HEK293 (cell line): Measurements from ENCODE around the gene RILPL1.
A peak's percentile ranks its signal among the peaks of the same experiment; 100 is the strongest.

Experiments used
- EGR2 ChIP-seq: fragments of 450-650 bp; formaldehyde crosslinking; IDR thresholded peaks from 2 replicates; pipeline ENCODE4 v1.5.1; 2016; ENCODE audit warnings: low read depth, missing biosample characterization, missing genetic modification characterization
- HOXA7 ChIP-seq: sonication (generic); formaldehyde crosslinking; IDR thresholded peaks from 2 replicates; pipeline ENCODE4 v1.8.1; 2022; ENCODE audit warnings: missing genetic modification reagents, borderline replicate concordance
- KLF10 ChIP-seq: fragments of 450-650 bp; IDR thresholded peaks from 2 replicates; pipeline ENCODE4 v1.5.1; 2018; ENCODE audit warnings: missing biosample characterization, mild to moderate bottlenecking, missing genetic modification characterization
- KLF7 ChIP-seq: fragments of 450-650 bp; formaldehyde crosslinking; IDR thresholded peaks from 2 replicates; pipeline ENCODE4 v1.5.1; 2016; ENCODE audit warnings: missing biosample characterization, missing genetic modification characterization, borderline replicate concordance
- OVOL3 ChIP-seq: fragments of 450-650 bp; formaldehyde crosslinking; IDR thresholded peaks from 2 replicates; pipeline ENCODE4 v1.5.1; 2016; ENCODE audit warnings: missing biosample characterization, missing genetic modification characterization
- PRDM1 ChIP-seq: fragments of 450-650 bp; formaldehyde crosslinking; IDR thresholded peaks from 2 replicates; pipeline ENCODE4; 2016; ENCODE audit warnings: missing biosample characterization, missing genetic modification characterization
- SETDB1 ChIP-seq: IDR thresholded peaks from one replicate; pipeline ENCODE4 v1.6.1; 2017; ENCODE audit warnings: mild to moderate bottlenecking, low read length, moderate library complexity, mixed read lengths; ENCODE audit not compliant: insufficient read length
- ZNF10 ChIP-seq: fragments of 450-650 bp; formaldehyde crosslinking; IDR thresholded peaks from 2 replicates; pipeline ENCODE4 v1.5.1; 2017; ENCODE audit warnings: missing biosample characterization, missing genetic modification characterization
- ZNF146 ChIP-seq: fragments of 450-650 bp; formaldehyde crosslinking; IDR thresholded peaks from 2 replicates; pipeline ENCODE4 v1.5.1; 2016; ENCODE audit warnings: missing biosample characterization, missing genetic modification characterization
- ZNF174 ChIP-seq: fragments of 450-650 bp; formaldehyde crosslinking; IDR thresholded peaks from 2 replicates; pipeline ENCODE4 v1.5.0; 2017; ENCODE audit warnings: missing biosample characterization, mild to moderate bottlenecking, missing genetic modification characterization
- ZNF221 ChIP-seq: fragments of 450-650 bp; formaldehyde crosslinking; IDR thresholded peaks from 2 replicates; pipeline ENCODE4 v1.5.1; 2017; ENCODE audit warnings: missing biosample characterization, missing genetic modification characterization, borderline replicate concordance
- ZNF366 ChIP-seq: fragments of 450-650 bp; formaldehyde crosslinking; conservative IDR thresholded peaks from 2 replicates; pipeline ENCODE4 v1.5.1; 2016; ENCODE audit warnings: missing biosample characterization, missing genetic modification characterization
- ZNF501 ChIP-seq: fragments of 450-650 bp; formaldehyde crosslinking; IDR thresholded peaks from 2 replicates; pipeline ENCODE4 v1.5.1; 2016; ENCODE audit warnings: missing biosample characterization, missing genetic modification characterization
- ZNF548 ChIP-seq: fragments of 450-650 bp; formaldehyde crosslinking; IDR thresholded peaks from 2 replicates; pipeline ENCODE4 v1.5.1; 2016; ENCODE audit warnings: missing biosample characterization, missing genetic modification characterization
- ZNF555 ChIP-seq: fragments of 450-650 bp; formaldehyde crosslinking; conservative IDR thresholded peaks from 2 replicates; pipeline ENCODE4 v1.5.1; 2017; ENCODE audit warnings: missing biosample characterization, mild to moderate bottlenecking, missing genetic modification characterization, inconsistent platforms
- ZNF677 ChIP-seq: fragments of 450-650 bp; IDR thresholded peaks from 2 replicates; pipeline ENCODE4 v1.5.0; 2018; ENCODE audit warnings: missing biosample characterization, mild to moderate bottlenecking, missing genetic modification characterization, moderate library complexity
- ZNF837 ChIP-seq: fragments of 450-650 bp; formaldehyde crosslinking; IDR thresholded peaks from 2 replicates; pipeline ENCODE4 v1.5.1; 2016; ENCODE audit warnings: missing biosample characterization, missing genetic modification characterization
- TF ChIP-seq, protein P1 (sequence below): fragments of 450-650 bp; formaldehyde crosslinking; IDR thresholded peaks from 2 replicates; pipeline ENCODE4 v1.5.1; 2016; ENCODE audit warnings: missing biosample characterization, missing genetic modification characterization
- TF ChIP-seq, protein P2 (sequence below): fragments of 450-650 bp; formaldehyde crosslinking; IDR thresholded peaks from 2 replicates; pipeline ENCODE4 v1.5.1; 2016; ENCODE audit warnings: missing biosample characterization, missing genetic modification characterization
- TF ChIP-seq, protein P3 (sequence below): fragments of 450-650 bp; formaldehyde crosslinking; IDR thresholded peaks from 2 replicates; pipeline ENCODE4 v1.5.1; 2017; ENCODE audit warnings: missing biosample characterization, missing genetic modification characterization
- TF ChIP-seq, protein P4 (sequence below): fragments of 450-650 bp; formaldehyde crosslinking; IDR thresholded peaks from 2 replicates; pipeline ENCODE4 v1.5.1; 2017; ENCODE audit warnings: missing biosample characterization, missing genetic modification characterization
- TF ChIP-seq, protein P5 (sequence below): sonication (generic); formaldehyde crosslinking; IDR thresholded peaks from 2 replicates; pipeline ENCODE4 v1.8.1; 2022; ENCODE audit warnings: mild to moderate bottlenecking, moderate library complexity, missing genetic modification reagents
- TF ChIP-seq, protein P6 (sequence below): fragments of 450-650 bp; formaldehyde crosslinking; IDR thresholded peaks from 2 replicates; pipeline ENCODE4 v1.5.1; 2016; ENCODE audit warnings: missing biosample characterization, missing genetic modification characterization
- TF ChIP-seq, protein P7 (sequence below): fragments of 450-650 bp; formaldehyde crosslinking; IDR thresholded peaks from 2 replicates; pipeline ENCODE4 v1.5.1; 2016; ENCODE audit warnings: missing biosample characterization, missing genetic modification characterization
- TF ChIP-seq, protein P8 (sequence below): fragments of 450-650 bp; formaldehyde crosslinking; IDR thresholded peaks from 2 replicates; pipeline ENCODE4 v1.5.1; 2016; ENCODE audit warnings: missing biosample characterization, missing genetic modification characterization

RILPL1 gene

DNA sequence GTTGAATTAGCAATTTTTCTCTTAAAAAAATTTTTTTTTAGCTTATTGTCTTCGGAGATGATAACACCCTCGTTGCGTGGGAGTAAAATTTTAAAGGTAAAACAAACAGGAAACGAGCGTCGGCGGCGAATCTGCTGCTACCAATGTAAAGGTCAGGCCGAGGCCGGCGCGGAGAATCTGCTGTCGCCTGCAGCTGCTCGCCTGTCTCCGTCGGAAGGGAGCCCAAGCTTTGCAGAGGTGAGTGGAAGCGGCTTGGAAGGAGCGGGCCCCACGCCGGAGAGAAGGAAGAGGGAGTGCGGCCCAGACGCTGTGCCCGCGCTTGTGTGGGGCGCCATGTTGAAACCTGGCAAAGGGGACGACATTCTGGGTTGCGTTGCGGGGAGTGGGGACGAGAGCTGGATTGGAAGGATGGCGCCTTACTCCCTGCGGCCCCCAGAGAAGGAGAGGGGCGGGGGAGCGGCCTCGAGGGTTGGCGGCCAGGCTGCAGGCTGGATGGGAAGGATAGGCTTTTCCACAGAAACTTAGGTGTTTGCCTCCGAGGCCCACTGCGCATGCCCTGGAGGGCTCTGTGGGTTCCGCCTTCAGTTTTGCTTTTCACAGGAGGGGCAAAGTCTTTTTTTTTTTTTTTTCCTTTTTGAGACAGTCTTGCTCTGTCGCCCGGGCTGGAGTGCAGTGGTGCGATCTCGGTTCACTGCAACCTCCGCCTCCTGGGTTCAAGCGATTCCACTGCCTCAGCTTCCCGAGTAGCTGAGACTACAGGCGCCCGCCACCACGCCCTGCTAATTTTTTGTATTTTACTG, 75.3 kb downstream of the RILPL1 start, which contains the start of gene SNRNP35 (continued):
- TF ChIP-seq, protein P1, sequence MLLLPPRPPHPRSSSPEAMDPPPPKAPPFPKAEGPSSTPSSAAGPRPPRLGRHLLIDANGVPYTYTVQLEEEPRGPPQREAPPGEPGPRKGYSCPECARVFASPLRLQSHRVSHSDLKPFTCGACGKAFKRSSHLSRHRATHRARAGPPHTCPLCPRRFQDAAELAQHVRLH (tag by site-specific recombination), result peak; percentile 85
- TF ChIP-seq, protein P2, sequence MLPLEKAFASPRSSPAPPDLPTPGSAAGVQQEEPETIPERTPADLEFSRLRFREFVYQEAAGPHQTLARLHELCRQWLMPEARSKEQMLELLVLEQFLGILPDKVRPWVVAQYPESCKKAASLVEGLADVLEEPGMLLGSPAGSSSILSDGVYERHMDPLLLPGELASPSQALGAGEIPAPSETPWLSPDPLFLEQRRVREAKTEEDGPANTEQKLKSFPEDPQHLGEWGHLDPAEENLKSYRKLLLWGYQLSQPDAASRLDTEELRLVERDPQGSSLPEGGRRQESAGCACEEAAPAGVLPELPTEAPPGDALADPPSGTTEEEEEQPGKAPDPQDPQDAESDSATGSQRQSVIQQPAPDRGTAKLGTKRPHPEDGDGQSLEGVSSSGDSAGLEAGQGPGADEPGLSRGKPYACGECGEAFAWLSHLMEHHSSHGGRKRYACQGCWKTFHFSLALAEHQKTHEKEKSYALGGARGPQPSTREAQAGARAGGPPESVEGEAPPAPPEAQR, result no peak
- peak; percentile 99 for TF ChIP-seq ZNF366 (tag by site-specific recombination)
- TF ChIP-seq, protein P3, sequence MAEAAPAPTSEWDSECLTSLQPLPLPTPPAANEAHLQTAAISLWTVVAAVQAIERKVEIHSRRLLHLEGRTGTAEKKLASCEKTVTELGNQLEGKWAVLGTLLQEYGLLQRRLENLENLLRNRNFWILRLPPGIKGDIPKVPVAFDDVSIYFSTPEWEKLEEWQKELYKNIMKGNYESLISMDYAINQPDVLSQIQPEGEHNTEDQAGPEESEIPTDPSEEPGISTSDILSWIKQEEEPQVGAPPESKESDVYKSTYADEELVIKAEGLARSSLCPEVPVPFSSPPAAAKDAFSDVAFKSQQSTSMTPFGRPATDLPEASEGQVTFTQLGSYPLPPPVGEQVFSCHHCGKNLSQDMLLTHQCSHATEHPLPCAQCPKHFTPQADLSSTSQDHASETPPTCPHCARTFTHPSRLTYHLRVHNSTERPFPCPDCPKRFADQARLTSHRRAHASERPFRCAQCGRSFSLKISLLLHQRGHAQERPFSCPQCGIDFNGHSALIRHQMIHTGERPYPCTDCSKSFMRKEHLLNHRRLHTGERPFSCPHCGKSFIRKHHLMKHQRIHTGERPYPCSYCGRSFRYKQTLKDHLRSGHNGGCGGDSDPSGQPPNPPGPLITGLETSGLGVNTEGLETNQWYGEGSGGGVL, result peak; percentile 68
- TF ChIP-seq ZNF501 (tag by site-specific recombination), result peak; percentile 97
- peak; percentile 50; the same call in 1 of the 2 replicates for TF ChIP-seq ZNF10 (tag by site-specific recombination)
- TF ChIP-seq OVOL3 (tag by site-specific recombination), result peak; percentile 87
- TF ChIP-seq, protein P4, sequence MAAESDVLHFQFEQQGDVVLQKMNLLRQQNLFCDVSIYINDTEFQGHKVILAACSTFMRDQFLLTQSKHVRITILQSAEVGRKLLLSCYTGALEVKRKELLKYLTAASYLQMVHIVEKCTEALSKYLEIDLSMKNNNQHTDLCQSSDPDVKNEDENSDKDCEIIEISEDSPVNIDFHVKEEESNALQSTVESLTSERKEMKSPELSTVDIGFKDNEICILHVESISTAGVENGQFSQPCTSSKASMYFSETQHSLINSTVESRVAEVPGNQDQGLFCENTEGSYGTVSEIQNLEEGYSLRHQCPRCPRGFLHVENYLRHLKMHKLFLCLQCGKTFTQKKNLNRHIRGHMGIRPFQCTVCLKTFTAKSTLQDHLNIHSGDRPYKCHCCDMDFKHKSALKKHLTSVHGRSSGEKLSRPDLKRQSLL (tag by site-specific recombination), result peak; percentile 53; the same call in 1 of the 2 replicates
- TF ChIP-seq ZNF837 (tag by site-specific recombination), result no peak
- TF ChIP-seq ZNF548 (tag by site-specific recombination), result no peak
- no peak for TF ChIP-seq PRDM1 (tag by site-specific recombination)
- TF ChIP-seq ZNF174, result no peak
- TF ChIP-seq, protein P5, sequence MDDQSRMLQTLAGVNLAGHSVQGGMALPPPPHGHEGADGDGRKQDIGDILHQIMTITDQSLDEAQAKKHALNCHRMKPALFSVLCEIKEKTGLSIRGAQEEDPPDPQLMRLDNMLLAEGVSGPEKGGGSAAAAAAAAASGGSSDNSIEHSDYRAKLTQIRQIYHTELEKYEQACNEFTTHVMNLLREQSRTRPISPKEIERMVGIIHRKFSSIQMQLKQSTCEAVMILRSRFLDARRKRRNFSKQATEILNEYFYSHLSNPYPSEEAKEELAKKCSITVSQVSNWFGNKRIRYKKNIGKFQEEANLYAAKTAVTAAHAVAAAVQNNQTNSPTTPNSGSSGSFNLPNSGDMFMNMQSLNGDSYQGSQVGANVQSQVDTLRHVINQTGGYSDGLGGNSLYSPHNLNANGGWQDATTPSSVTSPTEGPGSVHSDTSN (CRISPR knock-in tag), result 0 out of 2 replicates have a peak, but pooled peaks have one; percentile 70
- TF ChIP-seq HOXA7 (CRISPR knock-in tag), result no peak
- TF ChIP-seq, protein P6, sequence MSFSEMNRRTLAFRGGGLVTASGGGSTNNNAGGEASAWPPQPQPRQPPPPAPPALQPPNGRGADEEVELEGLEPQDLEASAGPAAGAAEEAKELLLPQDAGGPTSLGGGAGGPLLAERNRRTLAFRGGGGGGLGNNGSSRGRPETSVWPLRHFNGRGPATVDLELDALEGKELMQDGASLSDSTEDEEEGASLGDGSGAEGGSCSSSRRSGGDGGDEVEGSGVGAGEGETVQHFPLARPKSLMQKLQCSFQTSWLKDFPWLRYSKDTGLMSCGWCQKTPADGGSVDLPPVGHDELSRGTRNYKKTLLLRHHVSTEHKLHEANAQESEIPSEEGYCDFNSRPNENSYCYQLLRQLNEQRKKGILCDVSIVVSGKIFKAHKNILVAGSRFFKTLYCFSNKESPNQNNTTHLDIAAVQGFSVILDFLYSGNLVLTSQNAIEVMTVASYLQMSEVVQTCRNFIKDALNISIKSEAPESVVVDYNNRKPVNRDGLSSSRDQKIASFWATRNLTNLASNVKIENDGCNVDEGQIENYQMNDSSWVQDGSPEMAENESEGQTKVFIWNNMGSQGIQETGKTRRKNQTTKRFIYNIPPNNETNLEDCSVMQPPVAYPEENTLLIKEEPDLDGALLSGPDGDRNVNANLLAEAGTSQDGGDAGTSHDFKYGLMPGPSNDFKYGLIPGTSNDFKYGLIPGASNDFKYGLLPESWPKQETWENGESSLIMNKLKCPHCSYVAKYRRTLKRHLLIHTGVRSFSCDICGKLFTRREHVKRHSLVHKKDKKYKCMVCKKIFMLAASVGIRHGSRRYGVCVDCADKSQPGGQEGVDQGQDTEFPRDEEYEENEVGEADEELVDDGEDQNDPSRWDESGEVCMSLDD, result peak; percentile 78
- TF ChIP-seq ZNF146 (tag by site-specific recombination), result peak; percentile 25; the same call in 1 of the 2 replicates
- TF ChIP-seq, protein P7, sequence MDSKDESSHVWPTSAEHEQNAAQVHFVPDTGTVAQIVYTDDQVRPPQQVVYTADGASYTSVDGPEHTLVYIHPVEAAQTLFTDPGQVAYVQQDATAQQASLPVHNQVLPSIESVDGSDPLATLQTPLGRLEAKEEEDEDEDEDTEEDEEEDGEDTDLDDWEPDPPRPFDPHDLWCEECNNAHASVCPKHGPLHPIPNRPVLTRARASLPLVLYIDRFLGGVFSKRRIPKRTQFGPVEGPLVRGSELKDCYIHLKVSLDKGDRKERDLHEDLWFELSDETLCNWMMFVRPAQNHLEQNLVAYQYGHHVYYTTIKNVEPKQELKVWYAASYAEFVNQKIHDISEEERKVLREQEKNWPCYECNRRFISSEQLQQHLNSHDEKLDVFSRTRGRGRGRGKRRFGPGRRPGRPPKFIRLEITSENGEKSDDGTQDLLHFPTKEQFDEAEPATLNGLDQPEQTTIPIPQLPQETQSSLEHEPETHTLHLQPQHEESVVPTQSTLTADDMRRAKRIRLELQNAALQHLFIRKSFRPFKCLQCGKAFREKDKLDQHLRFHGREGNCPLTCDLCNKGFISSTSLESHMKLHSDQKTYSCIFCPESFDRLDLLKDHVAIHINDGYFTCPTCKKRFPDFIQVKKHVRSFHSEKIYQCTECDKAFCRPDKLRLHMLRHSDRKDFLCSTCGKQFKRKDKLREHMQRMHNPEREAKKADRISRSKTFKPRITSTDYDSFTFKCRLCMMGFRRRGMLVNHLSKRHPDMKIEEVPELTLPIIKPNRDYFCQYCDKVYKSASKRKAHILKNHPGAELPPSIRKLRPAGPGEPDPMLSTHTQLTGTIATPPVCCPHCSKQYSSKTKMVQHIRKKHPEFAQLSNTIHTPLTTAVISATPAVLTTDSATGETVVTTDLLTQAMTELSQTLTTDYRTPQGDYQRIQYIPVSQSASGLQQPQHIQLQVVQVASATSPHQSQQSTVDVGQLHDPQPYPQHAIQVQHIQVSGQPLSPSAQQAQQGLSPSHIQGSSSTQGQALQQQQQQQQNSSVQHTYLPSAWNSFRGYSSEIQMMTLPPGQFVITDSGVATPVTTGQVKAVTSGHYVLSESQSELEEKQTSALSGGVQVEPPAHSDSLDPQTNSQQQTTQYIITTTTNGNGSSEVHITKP (tag by site-specific recombination), result peak; percentile 54
- peak; percentile 34 for TF ChIP-seq EGR2 (tag by site-specific recombination)
- TF ChIP-seq ZNF221 (tag by site-specific recombination), result no peak
- no peak for TF ChIP-seq ZNF677 (tag by site-specific recombination)
- no peak for TF ChIP-seq KLF7
- peak; percentile 62 for TF ChIP-seq KLF10 (tag by site-specific recombination)
- TF ChIP-seq ZNF555 (tag by site-specific recombination), result no peak
- TF ChIP-seq SETDB1, result no peak
- TF ChIP-seq, protein P8, sequence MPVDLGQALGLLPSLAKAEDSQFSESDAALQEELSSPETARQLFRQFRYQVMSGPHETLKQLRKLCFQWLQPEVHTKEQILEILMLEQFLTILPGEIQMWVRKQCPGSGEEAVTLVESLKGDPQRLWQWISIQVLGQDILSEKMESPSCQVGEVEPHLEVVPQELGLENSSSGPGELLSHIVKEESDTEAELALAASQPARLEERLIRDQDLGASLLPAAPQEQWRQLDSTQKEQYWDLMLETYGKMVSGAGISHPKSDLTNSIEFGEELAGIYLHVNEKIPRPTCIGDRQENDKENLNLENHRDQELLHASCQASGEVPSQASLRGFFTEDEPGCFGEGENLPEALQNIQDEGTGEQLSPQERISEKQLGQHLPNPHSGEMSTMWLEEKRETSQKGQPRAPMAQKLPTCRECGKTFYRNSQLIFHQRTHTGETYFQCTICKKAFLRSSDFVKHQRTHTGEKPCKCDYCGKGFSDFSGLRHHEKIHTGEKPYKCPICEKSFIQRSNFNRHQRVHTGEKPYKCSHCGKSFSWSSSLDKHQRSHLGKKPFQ (tag by site-specific recombination), result no peak
